HEK293 (cell line): ENCODE data around the gene TNNT2.

Source experiments
- CTCF ChIA-PET: fragments of 350-600 bp; formaldehyde crosslinking; extraction: SDS; loops from one replicate; lab custom pipeline; 2021; ENCODE audit warnings: antibody characterized with exemption; lab: Yijun Ruan, JAX
- POLR2A ChIA-PET: fragments of 300-600 bp; formaldehyde crosslinking; extraction: SDS; loops from one replicate; lab custom pipeline; 2020; ENCODE audit warnings: antibody characterized with exemption, inconsistent platforms; lab: Yijun Ruan, JAX
- H3K27ac ChIP-seq: fragments of 200-500 bp; sonication (Bioruptor generic); 2 replicates; pipeline ENCODE4 v1.5.1; 2014; ENCODE audit warnings: low read depth, low read length, control low read depth, inconsistent platforms; ENCODE audit errors: extremely low read depth
- H3K36me3 ChIP-seq, 2 experiments: fragments of 200-500 bp in 1 of 2; sonication (Bioruptor generic) in 1 of 2; 1 replicate in 1 of 2; 2 replicates in 1 of 2; pipeline ENCODE4 v1.5.1; 2014 to 2017; ENCODE audit warnings: inconsistent platforms in 2 of 2, low read length in 2 of 2; ENCODE audit not compliant: control insufficient read depth in 2 of 2, insufficient read depth in 1 of 2
- H3K4me1 ChIP-seq: fragments of 200-500 bp; sonication (Bioruptor generic); 2 replicates; pipeline ENCODE4 v1.5.1; 2014; ENCODE audit warnings: mild to moderate bottlenecking, low read length, inconsistent platforms; ENCODE audit not compliant: control insufficient read depth, insufficient read depth
- H3K4me3 ChIP-seq: 2 replicates; pipeline ENCODE4 v1.5.1; 2011; ENCODE audit warnings: low read depth, mild to moderate bottlenecking, control low read depth, low read length, moderate library complexity
- H3K9me3 ChIP-seq: fragments of 200-500 bp; sonication (Bioruptor generic); 2 replicates; pipeline ENCODE4 v1.5.1; 2014; ENCODE audit warnings: low read depth, low read length, inconsistent platforms; ENCODE audit not compliant: control insufficient read depth, insufficient read depth
- KLF16 ChIP-seq: fragments of 450-650 bp; formaldehyde crosslinking; IDR thresholded peaks from 2 replicates; pipeline ENCODE4 v1.5.1; 2017; ENCODE audit warnings: missing biosample characterization, missing genetic modification characterization
- PATZ1 ChIP-seq: fragments of 450-650 bp; formaldehyde crosslinking; IDR thresholded peaks from 2 replicates; pipeline ENCODE4 v1.5.1; 2016; ENCODE audit warnings: missing biosample characterization, missing genetic modification characterization
- PRDM1 ChIP-seq: fragments of 450-650 bp; formaldehyde crosslinking; IDR thresholded peaks from 2 replicates; pipeline ENCODE4; 2016; ENCODE audit warnings: missing biosample characterization, missing genetic modification characterization
- SCRT2 ChIP-seq: fragments of 450-650 bp; formaldehyde crosslinking; IDR thresholded peaks from 2 replicates; pipeline ENCODE4 v1.5.1; 2016; ENCODE audit warnings: missing biosample characterization, missing genetic modification characterization
- TCF7L2 ChIP-seq: IDR thresholded peaks from 2 replicates; pipeline ENCODE4 v1.6.1; 2011; ENCODE audit warnings: low read depth, mild to moderate bottlenecking, inconsistent platforms, low read length, moderate library complexity, borderline replicate concordance
- ZBTB49 ChIP-seq: fragments of 450-650 bp; formaldehyde crosslinking; IDR thresholded peaks from 2 replicates; pipeline ENCODE4 v1.5.1; 2016; ENCODE audit warnings: missing biosample characterization, missing genetic modification characterization, low read depth
- ZNF18 ChIP-seq: fragments of 450-650 bp; formaldehyde crosslinking; IDR thresholded peaks from 2 replicates; pipeline ENCODE4 v1.5.1; 2016; ENCODE audit warnings: missing biosample characterization, missing genetic modification characterization
- ZNF350 ChIP-seq: fragments of 450-650 bp; formaldehyde crosslinking; IDR thresholded peaks from 2 replicates; pipeline ENCODE4 v1.5.0; 2017; ENCODE audit warnings: missing biosample characterization, mild to moderate bottlenecking, missing genetic modification characterization
- ZNF529 ChIP-seq: fragments of 450-650 bp; formaldehyde crosslinking; IDR thresholded peaks from 2 replicates; pipeline ENCODE4 v1.5.1; 2017; ENCODE audit warnings: missing genetic modification characterization, missing biosample characterization; ENCODE audit not compliant: insufficient replicate concordance
- ZNF600 ChIP-seq: fragments of 450-650 bp; formaldehyde crosslinking; IDR thresholded peaks from 2 replicates; pipeline ENCODE4 v1.5.1; 2016; ENCODE audit warnings: missing biosample characterization, missing genetic modification characterization
- ZNF610 ChIP-seq: fragments of 450-650 bp; formaldehyde crosslinking; IDR thresholded peaks from 2 replicates; pipeline ENCODE4 v1.5.1; 2016; ENCODE audit warnings: missing biosample characterization, missing genetic modification characterization, borderline replicate concordance
- ZNF660 ChIP-seq: fragments of 450-650 bp; IDR thresholded peaks from 2 replicates; pipeline ENCODE4 v1.5.1; 2018; ENCODE audit warnings: missing biosample characterization, mild to moderate bottlenecking, missing genetic modification characterization
- ZSCAN30 ChIP-seq: fragments of 450-650 bp; IDR thresholded peaks from 2 replicates; pipeline ENCODE4 v1.5.1; 2018; ENCODE audit warnings: missing biosample characterization, mild to moderate bottlenecking, missing genetic modification characterization, moderate library complexity

Gene TNNT2

GRCh38 chr1:201403359-201403758 is 25.9 kb upstream of the TNNT2 start (continued):
- no peak for TF ChIP-seq ZNF660 (tag by site-specific recombination)
- TF ChIP-seq PATZ1 (tag by site-specific recombination) = no peak
- no peak for TF ChIP-seq ZNF600
- TF ChIP-seq PRDM1 (tag by site-specific recombination) = no peak

- Histone ChIP-seq H3K4me3 (no peak overlapping the region), H3K36me3 (no peaks in the 10 kb centered on the region), H3K27ac (no peak overlapping the region)
- ChIA-PET POLR2A (no interaction called here), CTCF (interaction anchor here (2.7 kb wide), 1 partner anchor 11 kb away, joined by 12 read pairs; no protein-coding TSS in a partner anchor)
- TF ChIP-seq TCF7L2 = no peak
- no peak for TF ChIP-seq ZNF610 (tag by site-specific recombination)
- TF ChIP-seq ZNF529 (tag by site-specific recombination) = no peak
- TF ChIP-seq KLF16 (tag by site-specific recombination) = no peak
- TF ChIP-seq SCRT2 (tag by site-specific recombination) = peak; percentile 36; the same call in 1 of the 2 replicates
- no peak for TF ChIP-seq ZNF350
- TF ChIP-seq, all 188 proteins: peak for 1
- no peaks in the 10 kb centered on the region for H3K9me3 ChIP-seq
- H3K4me1 ChIP-seq = no peaks in the 10 kb centered on the region
Measured at GRCh38 chr1:201401700-201402099, 24.2 kb upstream of the TNNT2 start.

- ChIA-PET POLR2A (no interaction called here), CTCF (interaction anchor here (2.7 kb wide), 1 partner anchor 12 kb away, joined by 12 read pairs; no protein-coding TSS in a partner anchor)
- H3K4me1 ChIP-seq = no peaks in the 10 kb centered on the region
- H3K36me3 ChIP-seq = no peaks in the 10 kb centered on the region
- H3K9me3 ChIP-seq = no peaks in the 10 kb centered on the region
- H3K27ac ChIP-seq = no peak overlapping the region
- TF ChIP-seq KLF16 (tag by site-specific recombination) = no peak
- TF ChIP-seq ZSCAN30 (tag by site-specific recombination) = no peak
- no peak for TF ChIP-seq ZNF18 (tag by site-specific recombination)
- no peak overlapping the region for H3K4me3 ChIP-seq
Measured at GRCh38 chr1:201400852-201401230, 23.4 kb upstream of the TNNT2 start.

- Histone ChIP-seq H3K4me1 (no peaks in the 10 kb centered on the region), H3K36me3 (no peaks in the 10 kb centered on the region), H3K4me3 (no peak overlapping the region), H3K9me3 (no peaks in the 10 kb centered on the region), H3K27ac (no peak overlapping the region)
- CTCF ChIA-PET = interaction anchor here (0.7 to 2.7 kb wide), 5 partner anchors 9 to 36 kb away, joined by 3 to 12 read pairs (median 3); no protein-coding TSS in a partner anchor
- POLR2A ChIA-PET = no interaction called here
- no peak for TF ChIP-seq ZBTB49 (tag by site-specific recombination)
Measured at GRCh38 chr1:201400212-201400851, 22.9 kb upstream of the TNNT2 start.
